ENCODE data around the gene ABO.
"Not testable (repeated sequence)": the region's sequence is repeated elsewhere in the genome, so short reads cannot be mapped to it uniquely, and the experiment has no call there.

The ABO gene

GRCh38 chr9:133205996-133206931 lies 68.7 kb downstream of the ABO start:
- DNase-seq (ENCODE audit: low read depth, low spot score): no peak

DNA sequence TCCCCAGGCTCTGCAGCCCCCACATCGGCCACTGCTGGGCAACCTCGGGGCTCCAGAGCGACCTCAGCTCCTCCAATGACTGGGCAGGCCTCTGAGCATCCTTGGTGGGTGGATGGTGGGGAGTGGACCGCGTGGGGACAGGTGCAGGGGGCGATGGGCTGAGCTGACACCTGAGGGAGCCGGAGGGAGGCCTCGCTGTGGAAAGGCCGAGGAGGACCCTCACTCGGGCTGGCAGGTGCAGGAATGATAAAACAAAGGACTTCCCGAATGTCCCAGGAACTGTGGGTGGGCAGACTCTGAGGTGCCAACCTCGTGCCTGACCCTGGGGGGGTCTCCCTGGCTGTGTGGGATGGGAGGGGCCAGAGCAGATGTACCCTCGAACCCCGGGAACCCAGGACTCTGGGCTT lies 69.5 kb downstream of the ABO start:
- DNase-seq (ENCODE audit: low read depth, low spot score): not testable (repeated sequence)

All from iPS DF 19.7 (cell line).